ENCODE results near the gene PTPRR. TPM values are rescaled to one million over a fixed set of nuclear protein-coding genes. Genes with fewer than 3 reads are reported as not detected.

The PTPRR gene
- total and polyA plus RNA-seq, 2 of the 13 experiments (the other 11 are each of a cell fraction or from before 2014, with no cell fraction given), result not detected

DNA sequence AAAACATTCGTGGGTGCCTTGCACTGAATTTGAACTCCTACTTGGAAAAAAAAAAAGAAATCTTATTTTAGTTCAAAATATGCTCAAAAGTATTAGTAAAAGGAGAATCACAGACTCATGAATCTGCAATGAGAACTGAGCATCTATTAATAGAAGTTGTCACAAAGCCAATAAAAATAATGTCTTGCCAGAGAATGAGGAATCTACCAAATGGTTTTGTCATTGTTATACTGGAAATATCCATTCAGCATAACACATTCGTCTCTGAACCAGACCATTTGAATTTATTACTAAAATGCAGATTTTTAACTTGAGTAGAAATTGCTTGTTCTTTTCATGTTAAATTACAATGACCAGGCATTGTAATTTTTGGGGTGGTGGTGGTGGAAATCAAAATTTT lies 271.7 kb downstream of the PTPRR start:
- no peaks in the 10 kb centered on the region for H4K20me1 ChIP-seq (ENCODE audit: insufficient read depth, low read length)
- no peaks in the 10 kb centered on the region for H3K9me3 ChIP-seq (ENCODE audit: low read length)
- H3K27me3 ChIP-seq (ENCODE audit: control insufficient read depth in 1 of 2, insufficient read depth in 2 of 2, low read length in 2 of 2), result no peaks in the 10 kb centered on the region; a peak in 1 of 5 replicates
- no peak for DNase-seq (ENCODE audit: low spot score)
- ChIA-PET CTCF (ENCODE audit: low intra/inter-chr PET ratio, low total read pairs) (no interaction called here), POLR2A (no interaction called here)
- no peaks in the 10 kb centered on the region for H3K36me3 ChIP-seq (replicated peaks in 1 of 2; ENCODE audit: control insufficient read depth in 1 of 2, insufficient read depth in 2 of 2, low read length in 2 of 2)
- in situ Hi-C loops (cut with HindIII; ENCODE audit: extremely low pct_ligation_motif_present, low pct_unique_long_range_greater_than_20kb), result no loop called here
- H3K27ac ChIP-seq (ENCODE audit: extremely low read length, insufficient read depth, low read length), result no peak overlapping the region
- H3K79me2 ChIP-seq (ENCODE audit: insufficient read depth, low read length), result no peaks in the 10 kb centered on the region
- H3K9ac ChIP-seq (ENCODE audit: insufficient read depth, low read depth, low read length), result no peak overlapping the region
- H2AFZ ChIP-seq (ENCODE audit: low read length), result no peak overlapping the region
- intact Hi-C loops (cut with micrococcal nuclease; ENCODE audit: unreplicated experiment), result no loop called here
- no peak for FAIRE-seq
- ATAC-seq, result no peak
- BruUV-seq (replicated peaks), result no TSS peak
- no peak overlapping the region for H3K4me2 ChIP-seq (ENCODE audit: low read depth, low read length)
- 0% methylated on average over 2 of the region's 2 CpGs for WGBS (ENCODE audit: low lambda C conversion rate)
- H3K4me1 ChIP-seq (ENCODE audit: insufficient read depth, low read length), result peaks cover 10% of the 10 kb centered on the region; the same call in 1 of the 2 replicates
- no peak overlapping the region for H3K4me3 ChIP-seq (replicated peaks in 1 of 3; ENCODE audit: insufficient read depth in 1 of 3, low read depth in 2 of 3, low read length in 3 of 3)
- TF ChIP-seq, protein P1, sequence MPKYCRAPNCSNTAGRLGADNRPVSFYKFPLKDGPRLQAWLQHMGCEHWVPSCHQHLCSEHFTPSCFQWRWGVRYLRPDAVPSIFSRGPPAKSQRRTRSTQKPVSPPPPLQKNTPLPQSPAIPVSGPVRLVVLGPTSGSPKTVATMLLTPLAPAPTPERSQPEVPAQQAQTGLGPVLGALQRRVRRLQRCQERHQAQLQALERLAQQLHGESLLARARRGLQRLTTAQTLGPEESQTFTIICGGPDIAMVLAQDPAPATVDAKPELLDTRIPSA (CRISPR knock-in tag; IDR thresholded peaks at IDR 0.05; ENCODE audit: borderline replicate concordance), result no peak
- TF ChIP-seq, protein P2, sequence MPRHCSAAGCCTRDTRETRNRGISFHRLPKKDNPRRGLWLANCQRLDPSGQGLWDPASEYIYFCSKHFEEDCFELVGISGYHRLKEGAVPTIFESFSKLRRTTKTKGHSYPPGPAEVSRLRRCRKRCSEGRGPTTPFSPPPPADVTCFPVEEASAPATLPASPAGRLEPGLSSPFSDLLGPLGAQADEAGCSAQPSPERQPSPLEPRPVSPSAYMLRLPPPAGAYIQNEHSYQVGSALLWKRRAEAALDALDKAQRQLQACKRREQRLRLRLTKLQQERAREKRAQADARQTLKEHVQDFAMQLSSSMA (CRISPR knock-in tag; IDR thresholded peaks at IDR 0.05), result no peak
- TF ChIP-seq SKI (IDR thresholded peaks at IDR 0.05; ENCODE audit: partially characterized antibody) (no peak), GTF2F1 (IDR thresholded peaks at IDR 0.05; ENCODE audit: low read length) (no peak), EEA1 (CRISPR knock-in tag; IDR thresholded peaks at IDR 0.05; ENCODE audit: borderline replicate concordance) (no peak), XBP1 (CRISPR knock-in tag; IDR thresholded peaks at IDR 0.05) (no peak), SATB2 (CRISPR knock-in tag; IDR thresholded peaks at IDR 0.05) (no peak), FOXJ3 (CRISPR knock-in tag; IDR thresholded peaks at IDR 0.05; ENCODE audit: borderline replicate concordance) (no peak), JDP2 (CRISPR knock-in tag; IDR thresholded peaks at IDR 0.05; ENCODE audit: borderline replicate concordance) (no peak), HOXD1 (CRISPR knock-in tag; IDR thresholded peaks at IDR 0.05) (no peak)
- TF ChIP-seq, protein P3, sequence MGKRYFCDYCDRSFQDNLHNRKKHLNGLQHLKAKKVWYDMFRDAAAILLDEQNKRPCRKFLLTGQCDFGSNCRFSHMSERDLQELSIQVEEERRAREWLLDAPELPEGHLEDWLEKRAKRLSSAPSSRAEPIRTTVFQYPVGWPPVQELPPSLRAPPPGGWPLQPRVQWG (CRISPR knock-in tag; IDR thresholded peaks at IDR 0.05; ENCODE audit: borderline replicate concordance, low read depth), result no peak
- TF ChIP-seq, protein P4, sequence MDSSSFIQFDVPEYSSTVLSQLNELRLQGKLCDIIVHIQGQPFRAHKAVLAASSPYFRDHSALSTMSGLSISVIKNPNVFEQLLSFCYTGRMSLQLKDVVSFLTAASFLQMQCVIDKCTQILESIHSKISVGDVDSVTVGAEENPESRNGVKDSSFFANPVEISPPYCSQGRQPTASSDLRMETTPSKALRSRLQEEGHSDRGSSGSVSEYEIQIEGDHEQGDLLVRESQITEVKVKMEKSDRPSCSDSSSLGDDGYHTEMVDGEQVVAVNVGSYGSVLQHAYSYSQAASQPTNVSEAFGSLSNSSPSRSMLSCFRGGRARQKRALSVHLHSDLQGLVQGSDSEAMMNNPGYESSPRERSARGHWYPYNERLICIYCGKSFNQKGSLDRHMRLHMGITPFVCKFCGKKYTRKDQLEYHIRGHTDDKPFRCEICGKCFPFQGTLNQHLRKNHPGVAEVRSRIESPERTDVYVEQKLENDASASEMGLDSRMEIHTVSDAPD (CRISPR knock-in tag; IDR thresholded peaks at IDR 0.05), result no peak
- TF ChIP-seq, protein P5, sequence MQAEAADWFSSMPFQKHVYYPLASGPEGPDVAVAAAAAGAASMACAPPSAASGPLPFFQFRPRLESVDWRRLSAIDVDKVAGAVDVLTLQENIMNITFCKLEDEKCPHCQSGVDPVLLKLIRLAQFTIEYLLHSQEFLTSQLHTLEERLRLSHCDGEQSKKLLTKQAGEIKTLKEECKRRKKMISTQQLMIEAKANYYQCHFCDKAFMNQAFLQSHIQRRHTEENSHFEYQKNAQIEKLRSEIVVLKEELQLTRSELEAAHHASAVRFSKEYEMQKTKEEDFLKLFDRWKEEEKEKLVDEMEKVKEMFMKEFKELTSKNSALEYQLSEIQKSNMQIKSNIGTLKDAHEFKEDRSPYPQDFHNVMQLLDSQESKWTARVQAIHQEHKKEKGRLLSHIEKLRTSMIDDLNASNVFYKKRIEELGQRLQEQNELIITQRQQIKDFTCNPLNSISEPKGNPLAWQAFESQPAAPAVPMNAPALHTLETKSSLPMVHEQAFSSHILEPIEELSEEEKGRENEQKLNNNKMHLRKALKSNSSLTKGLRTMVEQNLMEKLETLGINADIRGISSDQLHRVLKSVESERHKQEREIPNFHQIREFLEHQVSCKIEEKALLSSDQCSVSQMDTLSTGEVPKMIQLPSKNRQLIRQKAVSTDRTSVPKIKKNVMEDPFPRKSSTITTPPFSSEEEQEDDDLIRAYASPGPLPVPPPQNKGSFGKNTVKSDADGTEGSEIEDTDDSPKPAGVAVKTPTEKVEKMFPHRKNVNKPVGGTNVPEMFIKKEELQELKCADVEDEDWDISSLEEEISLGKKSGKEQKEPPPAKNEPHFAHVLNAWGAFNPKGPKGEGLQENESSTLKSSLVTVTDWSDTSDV (CRISPR knock-in tag; IDR thresholded peaks at IDR 0.05), result no peak

Measured in HepG2 (cell line).